T-helper 17 cell (primary cell): Measurements from ENCODE around the gene STARD10. TPM values are rescaled to one million over a fixed set of nuclear protein-coding genes. Genes with fewer than 3 reads are reported as not detected.

ENCODE experiments used
- ATAC-seq: fragments of 150-1000 bp; cut with Tn5 transposase; 2 replicates; pipeline ENCODE4 v1.10.0; 2021; ENCODE audit warnings: mild to moderate bottlenecking, moderate library complexity
- DNase-seq, 3 donors: peaks; one replicate each; pipeline versions ENCODE4 v3.0.0 to v3.0.0-alpha.2; 2020 to 2021
- H3K9me3 ChIP-seq: one replicate; pipeline ENCODE4 v1.7.0; 2013; ENCODE audit warnings: low read length, mild to moderate bottlenecking; ENCODE audit not compliant: control insufficient read depth, poor library complexity, severe bottlenecking
- H3K27ac Mint-ChIP-seq: one replicate; pipeline ENCODE4 v1.8.0; 2022; ENCODE audit warnings: mild to moderate bottlenecking, moderate library complexity, mixed read lengths
- H3K27me3 Mint-ChIP-seq: one replicate; pipeline ENCODE4 v1.8.0; 2022; ENCODE audit warnings: mixed read lengths
- H3K36me3 Mint-ChIP-seq: one replicate; pipeline ENCODE4 v1.8.0; 2022; ENCODE audit warnings: low read depth, mixed read lengths
- H3K4me1 Mint-ChIP-seq: one replicate; pipeline ENCODE4 v1.8.0; 2022; ENCODE audit warnings: mild to moderate bottlenecking, mixed read lengths
- H3K4me3 Mint-ChIP-seq: one replicate; pipeline ENCODE4 v1.8.0; 2022; ENCODE audit warnings: mild to moderate bottlenecking, moderate library complexity, mixed read lengths
- total RNA-seq, 4 donors: library from RNA in 2 of 4; stranded (reverse) in 2 of 4; gene quantifications; one replicate each; pipeline ENCODE4 v1.2.3 and lab custom pipeline; 2022 to 2026

Gene STARD10
- total RNA-seq, 2 donors from 2014 or later, result 12.9 to 17.7 TPM

DNA sequence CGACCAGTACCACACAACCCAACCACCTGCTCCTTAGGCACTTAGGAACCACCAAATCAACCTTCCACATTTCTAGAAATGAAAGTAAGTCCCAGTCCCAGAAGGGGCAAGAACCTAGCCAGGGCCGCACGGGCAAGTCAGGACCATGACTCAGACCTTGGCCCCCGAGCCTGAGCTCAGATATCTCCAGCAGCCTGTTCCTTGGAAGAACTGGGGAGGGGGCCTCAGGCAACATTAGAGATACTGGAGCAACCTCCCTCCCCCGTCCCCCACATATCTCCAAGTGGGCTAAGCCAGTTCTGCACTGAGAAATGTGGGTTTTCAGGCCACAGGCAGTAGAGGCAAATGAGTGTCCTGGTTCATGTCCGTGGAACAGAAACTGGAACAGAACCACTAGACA lies 49.4 kb downstream of the STARD10 start:
- Mint-ChIP-seq H3K27me3 (no peaks in the 10 kb centered on the region), H3K27ac (peak overlapping the region; percentile 97), H3K36me3 (no peaks in the 10 kb centered on the region), H3K4me3 (no peak overlapping the region), H3K4me1 (peaks cover 53% of the 10 kb centered on the region)
- ATAC-seq, result no peak
- H3K9me3 ChIP-seq, result no peaks in the 10 kb centered on the region
- no peak for DNase-seq

DNA sequence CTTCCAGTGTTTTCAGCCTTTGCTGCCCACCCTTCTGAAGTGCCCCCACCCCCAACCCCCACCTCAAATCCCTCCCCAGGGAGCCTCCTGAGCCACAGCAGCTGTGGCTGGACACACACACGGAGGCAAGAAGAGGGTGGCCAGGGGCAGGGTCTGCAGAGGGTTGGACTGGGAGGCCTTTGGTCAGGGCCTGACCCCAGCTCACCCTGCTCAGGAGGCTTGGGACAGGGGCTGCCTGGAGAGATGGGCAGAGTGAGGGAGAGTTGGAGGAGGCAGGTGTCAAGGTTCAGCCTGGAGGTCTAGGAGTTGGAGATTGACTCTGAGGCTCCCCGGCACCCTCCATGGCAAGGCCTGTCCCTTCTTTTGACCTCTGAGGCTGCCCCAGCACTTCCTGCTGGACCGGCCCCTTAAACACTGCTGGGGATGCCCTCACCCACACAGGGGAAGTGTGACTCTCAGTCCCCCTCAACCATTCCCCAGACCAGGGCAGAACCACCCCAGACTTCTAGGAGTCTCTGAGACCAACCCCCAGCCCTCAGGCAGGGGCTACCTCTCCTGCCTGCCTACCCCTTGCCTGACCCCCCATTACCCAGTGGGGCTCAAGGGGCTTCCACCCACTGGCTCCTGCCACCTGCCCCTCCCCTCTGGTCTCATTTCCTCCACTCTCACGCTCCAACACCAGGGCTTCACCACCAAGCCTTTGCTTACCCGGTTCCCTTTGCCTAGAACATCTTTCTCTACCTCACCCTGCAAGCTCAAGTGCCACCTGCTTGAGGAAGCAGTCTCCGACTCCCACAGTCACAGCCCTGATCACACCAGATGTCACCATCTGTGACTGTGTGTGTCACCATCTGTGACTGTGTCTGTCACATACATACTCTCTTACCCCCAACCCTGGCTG lies 50.3 kb downstream of the STARD10 start:
- no peaks in the 10 kb centered on the region for H3K27me3 Mint-ChIP-seq
- peak overlapping the region; percentile 70 for H3K4me3 Mint-ChIP-seq
- peak; percentile 75 for ATAC-seq
- peak overlapping the region; percentile 97 for H3K27ac Mint-ChIP-seq
- no peaks in the 10 kb centered on the region for H3K9me3 ChIP-seq
- H3K36me3 Mint-ChIP-seq, result no peaks in the 10 kb centered on the region
- DNase-seq, result no peak
- H3K4me1 Mint-ChIP-seq, result peaks cover 47% of the 10 kb centered on the region

- DNase-seq, result no peak
- Mint-ChIP-seq H3K27ac (peak overlapping the region; percentile 97), H3K4me3 (no peak overlapping the region), H3K36me3 (no peaks in the 10 kb centered on the region), H3K27me3 (no peaks in the 10 kb centered on the region), H3K4me1 (peaks cover 49% of the 10 kb centered on the region)
- H3K9me3 ChIP-seq, result no peaks in the 10 kb centered on the region
- no peak for ATAC-seq
Observed at GRCh38 chr11:72742513-72743320, 51.1 kb downstream of the STARD10 start.

- Mint-ChIP-seq H3K27me3 (no peaks in the 10 kb centered on the region), H3K27ac (peak overlapping the region; percentile 97), H3K36me3 (no peaks in the 10 kb centered on the region), H3K4me1 (peaks cover 57% of the 10 kb centered on the region), H3K4me3 (no peak overlapping the region)
- DNase-seq (no peak), ATAC-seq (no peak)
- no peaks in the 10 kb centered on the region for H3K9me3 ChIP-seq
Observed at GRCh38 chr11:72741849-72742512, 51.9 kb downstream of the STARD10 start.

- H3K27me3 Mint-ChIP-seq, result no peaks in the 10 kb centered on the region
- H3K36me3 Mint-ChIP-seq, result no peaks in the 10 kb centered on the region
- no peak overlapping the region for H3K4me3 Mint-ChIP-seq
- H3K4me1 Mint-ChIP-seq, result peaks cover 62% of the 10 kb centered on the region
- H3K27ac Mint-ChIP-seq, result peak overlapping the region; percentile 97
- ATAC-seq, result no peak
- no peak for DNase-seq
- H3K9me3 ChIP-seq, result no peaks in the 10 kb centered on the region
Observed at GRCh38 chr11:72741429-72741833, 52.4 kb downstream of the STARD10 start.

DNA sequence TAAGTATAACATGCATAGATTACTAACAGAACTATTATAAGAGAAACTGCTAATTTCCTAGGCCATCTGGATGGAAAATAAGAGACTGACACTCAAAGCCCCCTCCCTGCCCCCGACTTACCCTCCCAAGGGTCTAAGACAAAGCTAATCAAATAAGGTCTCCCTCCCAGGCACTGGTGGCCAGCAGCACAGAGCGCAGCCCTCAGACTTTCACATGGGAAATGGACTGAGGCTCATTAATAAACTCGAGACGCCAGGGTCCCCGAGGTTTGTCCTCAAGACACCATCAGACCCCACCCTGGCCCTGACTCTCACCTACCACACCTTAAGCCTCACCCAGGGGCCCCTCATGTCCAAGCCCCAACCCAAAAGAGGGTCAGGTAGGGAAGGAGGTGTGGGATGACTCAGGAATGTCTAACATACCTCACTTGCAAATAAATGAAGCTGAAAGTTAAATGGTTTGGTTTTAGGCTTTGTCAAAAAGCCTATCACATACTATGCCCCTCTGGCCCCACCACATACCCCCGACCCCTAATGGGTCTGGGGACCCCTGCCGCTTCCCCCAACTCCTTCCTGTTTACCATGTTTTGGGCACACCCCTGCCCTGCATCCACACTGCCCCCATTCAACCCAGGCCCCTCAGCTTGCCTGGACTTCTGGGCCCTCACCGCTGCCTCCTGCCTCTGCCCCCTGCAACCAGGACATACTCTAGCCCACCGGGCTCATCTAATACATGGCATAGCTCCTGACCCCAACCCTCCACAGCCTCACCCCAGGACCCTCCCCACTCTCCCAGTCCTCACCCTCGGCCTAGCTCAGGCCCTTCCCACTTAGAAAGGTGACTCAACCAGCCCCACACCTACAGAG lies 53.1 kb downstream of the STARD10 start:
- no peak overlapping the region for H3K4me3 Mint-ChIP-seq
- ATAC-seq, result no peak
- no peaks in the 10 kb centered on the region for H3K27me3 Mint-ChIP-seq
- DNase-seq, result no peak
- H3K9me3 ChIP-seq, result no peaks in the 10 kb centered on the region
- H3K27ac Mint-ChIP-seq, result peak overlapping the region; percentile 97
- H3K36me3 Mint-ChIP-seq, result no peaks in the 10 kb centered on the region
- peaks cover 63% of the 10 kb centered on the region for H3K4me1 Mint-ChIP-seq

GRCh38 chr11:72740060-72740424 lies 53.8 kb downstream of the STARD10 start:
- no peak for DNase-seq
- no peaks in the 10 kb centered on the region for H3K9me3 ChIP-seq
- Mint-ChIP-seq H3K27me3 (no peaks in the 10 kb centered on the region), H3K36me3 (no peaks in the 10 kb centered on the region), H3K4me1 (peaks cover 63% of the 10 kb centered on the region), H3K4me3 (no peak overlapping the region), H3K27ac (peak overlapping the region; percentile 97)
- no peak for ATAC-seq

DNA sequence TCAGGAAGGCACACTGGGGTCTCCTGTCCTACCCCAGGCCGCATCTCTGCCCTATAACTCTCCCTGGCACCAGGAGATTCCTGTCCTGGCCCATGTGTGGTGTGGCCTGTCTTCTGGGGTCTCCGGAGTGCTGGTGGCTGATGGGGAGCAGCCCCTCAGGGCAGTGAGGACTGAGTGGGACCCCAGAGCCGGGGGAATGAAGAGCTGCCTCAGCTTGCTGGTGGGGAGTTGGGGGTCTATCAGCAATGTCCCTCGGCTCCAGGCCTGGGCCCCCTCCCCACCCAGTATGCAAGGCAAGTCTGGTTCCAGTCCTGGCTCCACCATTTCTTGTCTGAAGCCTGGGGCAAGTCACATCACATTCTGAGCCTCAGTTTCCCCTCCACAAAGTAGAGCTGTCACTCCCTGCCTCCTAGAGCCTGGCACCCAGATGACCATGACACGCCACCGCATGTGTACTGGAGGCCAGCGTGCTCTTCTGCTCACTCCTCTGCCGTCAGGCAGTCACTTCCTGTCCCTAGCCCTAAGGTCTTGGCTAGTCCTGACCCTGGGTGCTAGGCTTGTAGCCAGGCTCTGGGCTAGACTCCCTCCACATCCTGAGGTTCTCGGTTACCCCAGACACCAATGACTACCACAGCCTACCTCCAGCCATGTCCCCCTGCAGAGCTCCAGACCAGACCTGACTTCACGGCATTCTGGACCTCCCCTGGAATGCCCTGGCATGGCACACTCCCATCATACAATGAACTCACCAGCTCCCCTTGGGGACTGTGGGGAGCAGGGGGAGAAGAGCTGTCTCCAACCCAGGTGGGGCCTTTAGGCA lies 54.4 kb downstream of the STARD10 start:
- H3K9me3 ChIP-seq, result no peaks in the 10 kb centered on the region
- no peaks in the 10 kb centered on the region for H3K27me3 Mint-ChIP-seq
- H3K4me3 Mint-ChIP-seq, result no peak overlapping the region
- no peak for ATAC-seq
- DNase-seq, result no peak
- no peaks in the 10 kb centered on the region for H3K36me3 Mint-ChIP-seq
- H3K27ac Mint-ChIP-seq, result peak overlapping the region; percentile 97
- peaks cover 62% of the 10 kb centered on the region for H3K4me1 Mint-ChIP-seq

- no peaks in the 10 kb centered on the region for H3K9me3 ChIP-seq
- Mint-ChIP-seq H3K4me1 (peaks cover 53% of the 10 kb centered on the region), H3K36me3 (no peaks in the 10 kb centered on the region), H3K27me3 (no peaks in the 10 kb centered on the region), H3K27ac (peak overlapping the region; percentile 97), H3K4me3 (peak overlapping the region; percentile 57)
- DNase-seq (no peak), ATAC-seq (peak; percentile 28)
Observed at GRCh38 chr11:72738199-72739141, 55.4 kb downstream of the STARD10 start.

- H3K27me3 Mint-ChIP-seq, result no peaks in the 10 kb centered on the region
- DNase-seq, result no peak
- H3K4me3 Mint-ChIP-seq, result peak overlapping the region; percentile 79
- peaks cover 2% of the 10 kb centered on the region for H3K36me3 Mint-ChIP-seq
- H3K4me1 Mint-ChIP-seq, result peaks cover 45% of the 10 kb centered on the region
- H3K27ac Mint-ChIP-seq, result peak overlapping the region; percentile 97
- no peaks in the 10 kb centered on the region for H3K9me3 ChIP-seq
- ATAC-seq, result no peak
Observed at GRCh38 chr11:72737336-72737735, 56.5 kb downstream of the STARD10 start.

- Mint-ChIP-seq H3K4me3 (peak overlapping the region; percentile 79), H3K27ac (peak overlapping the region; percentile 97), H3K27me3 (no peaks in the 10 kb centered on the region), H3K4me1 (peaks cover 37% of the 10 kb centered on the region), H3K36me3 (peaks cover 3% of the 10 kb centered on the region)
- no peaks in the 10 kb centered on the region for H3K9me3 ChIP-seq
- ATAC-seq (peak; percentile 83), DNase-seq (peak in 2 of 3 donors; percentile 27 to 34)
Observed at GRCh38 chr11:72736452-72737069, 57.3 kb downstream of the STARD10 start.
